Left ventricle myocardium inferior (tissue), 1 donor: ENCODE measurements around the gene VASP. TPM values are rescaled to one million over a fixed set of nuclear protein-coding genes. Genes with fewer than 3 reads are reported as not detected.

Experiments used
- DNase-seq: peaks from one replicate; pipeline ENCODE4 v3.0.0-alpha.2; 2020
- H3K27ac ChIP-seq: fragments of 200-600 bp; replicated peaks from 2 replicates; pipeline ENCODE4 v1.8.0; 2021
- H3K27me3 ChIP-seq: fragments of 200-600 bp; 2 replicates; pipeline ENCODE4 v1.8.0; 2021; ENCODE audit warnings: low read depth
- H3K36me3 ChIP-seq: fragments of 200-600 bp; 2 replicates; pipeline ENCODE4 v1.8.0; 2021
- H3K4me1 ChIP-seq: fragments of 200-600 bp; 2 replicates; pipeline ENCODE4 v1.8.0; 2021
- H3K4me3 ChIP-seq: fragments of 200-600 bp; 2 replicates; pipeline ENCODE4 v1.8.0; 2021; ENCODE audit warnings: mild to moderate bottlenecking, moderate library complexity
- H3K9me3 ChIP-seq: fragments of 200-600 bp; replicated peaks from 2 replicates; pipeline ENCODE4 v1.8.0; 2021
- intact Hi-C: fragments of 100-400 bp; cut with micrococcal nuclease; formaldehyde crosslinking; loops from one replicate; pipeline ENCODE4 v1.11.0; 2022
- total RNA-seq: library from RNA; stranded (reverse); fragmentation: NEBNext Ultra II Directional; extraction: Animal tissue kit (Norgen Biotek cat#: 25700); gene quantifications from one replicate; pipeline ENCODE4 v1.2.1, GENCODE V29; 2021
- TF ChIP-seq, protein P1 (sequence below): fragments of 200-600 bp; IDR thresholded peaks from 2 replicates; pipeline ENCODE4 v1.8.0; 2021; ENCODE audit warnings: antibody characterized with exemption, mild to moderate bottlenecking, borderline replicate concordance
- donor health status: DM: no; HTN: yes; CAD: no; lungs with severe emphysema.

VASP gene
- total RNA-seq, 1 donor from 2014 or later: 32.8 TPM

DNA sequence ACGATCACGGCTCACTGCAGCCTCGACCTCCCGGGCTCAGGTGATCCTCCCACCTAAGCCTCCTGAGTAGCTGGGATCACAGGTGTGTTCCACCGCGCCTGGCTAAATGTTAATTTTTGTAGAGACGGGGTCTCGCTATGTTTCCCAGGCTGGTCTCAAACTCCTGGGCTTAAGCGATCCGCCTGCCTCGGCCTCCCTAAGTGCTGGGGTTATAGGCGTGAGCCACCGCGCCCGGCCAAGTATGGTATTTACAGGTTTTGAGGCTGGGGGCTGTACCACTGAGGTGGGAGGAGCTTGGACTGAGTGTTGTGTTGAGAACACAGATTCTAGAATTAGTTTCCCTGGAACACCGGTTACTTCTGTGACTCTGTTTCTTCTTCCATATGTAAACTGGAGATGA is 9.5 kb upstream of the VASP start:
- H3K9me3 ChIP-seq: no peaks in the 10 kb centered on the region
- H3K27ac ChIP-seq: no peak overlapping the region
- peaks cover 46% of the 10 kb centered on the region for H3K27me3 ChIP-seq
- no peak for DNase-seq
- H3K4me1 ChIP-seq: peaks cover 44% of the 10 kb centered on the region
- intact Hi-C loops: no loop called here
- H3K4me3 ChIP-seq: no peak overlapping the region
- no peaks in the 10 kb centered on the region for H3K36me3 ChIP-seq
- TF ChIP-seq, protein P1, sequence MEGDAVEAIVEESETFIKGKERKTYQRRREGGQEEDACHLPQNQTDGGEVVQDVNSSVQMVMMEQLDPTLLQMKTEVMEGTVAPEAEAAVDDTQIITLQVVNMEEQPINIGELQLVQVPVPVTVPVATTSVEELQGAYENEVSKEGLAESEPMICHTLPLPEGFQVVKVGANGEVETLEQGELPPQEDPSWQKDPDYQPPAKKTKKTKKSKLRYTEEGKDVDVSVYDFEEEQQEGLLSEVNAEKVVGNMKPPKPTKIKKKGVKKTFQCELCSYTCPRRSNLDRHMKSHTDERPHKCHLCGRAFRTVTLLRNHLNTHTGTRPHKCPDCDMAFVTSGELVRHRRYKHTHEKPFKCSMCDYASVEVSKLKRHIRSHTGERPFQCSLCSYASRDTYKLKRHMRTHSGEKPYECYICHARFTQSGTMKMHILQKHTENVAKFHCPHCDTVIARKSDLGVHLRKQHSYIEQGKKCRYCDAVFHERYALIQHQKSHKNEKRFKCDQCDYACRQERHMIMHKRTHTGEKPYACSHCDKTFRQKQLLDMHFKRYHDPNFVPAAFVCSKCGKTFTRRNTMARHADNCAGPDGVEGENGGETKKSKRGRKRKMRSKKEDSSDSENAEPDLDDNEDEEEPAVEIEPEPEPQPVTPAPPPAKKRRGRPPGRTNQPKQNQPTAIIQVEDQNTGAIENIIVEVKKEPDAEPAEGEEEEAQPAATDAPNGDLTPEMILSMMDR: no peak

DNA sequence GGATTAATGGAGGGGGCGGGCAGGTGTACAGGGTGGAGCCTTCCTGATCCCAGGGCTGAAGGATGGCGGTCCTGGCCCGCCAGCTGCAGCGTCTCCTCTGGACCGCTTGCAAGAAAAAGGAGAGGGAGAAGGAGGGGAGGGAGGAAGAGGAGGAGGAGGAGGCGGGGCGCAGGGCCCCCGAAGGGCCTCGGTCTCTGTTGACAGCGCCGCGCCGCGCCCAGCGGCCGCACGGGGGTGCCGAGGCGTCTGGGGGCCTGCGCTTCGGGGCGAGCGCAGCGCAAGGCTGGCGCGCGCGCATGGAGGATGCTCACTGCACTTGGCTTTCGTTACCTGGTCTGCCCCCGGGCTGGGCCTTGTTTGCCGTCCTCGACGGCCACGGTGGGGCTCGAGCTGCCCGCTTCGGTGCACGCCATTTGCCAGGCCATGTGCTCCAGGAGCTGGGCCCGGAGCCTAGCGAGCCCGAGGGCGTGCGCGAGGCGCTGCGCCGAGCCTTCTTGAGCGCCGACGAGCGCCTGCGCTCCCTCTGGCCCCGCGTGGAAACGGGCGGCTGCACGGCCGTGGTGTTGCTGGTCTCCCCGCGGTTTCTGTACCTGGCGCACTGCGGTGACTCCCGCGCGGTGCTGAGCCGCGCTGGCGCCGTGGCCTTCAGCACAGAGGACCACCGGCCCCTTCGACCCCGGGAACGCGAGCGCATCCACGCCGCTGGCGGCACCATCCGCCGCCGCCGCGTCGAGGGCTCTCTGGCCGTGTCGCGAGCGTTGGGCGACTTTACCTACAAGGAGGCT is 8.7 kb upstream of the VASP start, which contains the start of gene PPM1N:
Gene PPM1N (plus strand): TSS at position 33 of the 785 bp plus-strand sequence. CDS start 30 bp downstream, at position 63.
- intact Hi-C loops: no loop called here
- H3K36me3 ChIP-seq: no peaks in the 10 kb centered on the region
- H3K27ac ChIP-seq: peak within 1 kb of the TSS; percentile 24
- H3K9me3 ChIP-seq: no peaks in the 10 kb centered on the region
- peaks cover 37% of the 10 kb centered on the region for H3K4me1 ChIP-seq
- no peak for DNase-seq
- peak within 1 kb of the TSS; percentile 87 for H3K4me3 ChIP-seq
- H3K27me3 ChIP-seq: peaks cover 46% of the 10 kb centered on the region
- TF ChIP-seq, protein P1: no peak

DNA sequence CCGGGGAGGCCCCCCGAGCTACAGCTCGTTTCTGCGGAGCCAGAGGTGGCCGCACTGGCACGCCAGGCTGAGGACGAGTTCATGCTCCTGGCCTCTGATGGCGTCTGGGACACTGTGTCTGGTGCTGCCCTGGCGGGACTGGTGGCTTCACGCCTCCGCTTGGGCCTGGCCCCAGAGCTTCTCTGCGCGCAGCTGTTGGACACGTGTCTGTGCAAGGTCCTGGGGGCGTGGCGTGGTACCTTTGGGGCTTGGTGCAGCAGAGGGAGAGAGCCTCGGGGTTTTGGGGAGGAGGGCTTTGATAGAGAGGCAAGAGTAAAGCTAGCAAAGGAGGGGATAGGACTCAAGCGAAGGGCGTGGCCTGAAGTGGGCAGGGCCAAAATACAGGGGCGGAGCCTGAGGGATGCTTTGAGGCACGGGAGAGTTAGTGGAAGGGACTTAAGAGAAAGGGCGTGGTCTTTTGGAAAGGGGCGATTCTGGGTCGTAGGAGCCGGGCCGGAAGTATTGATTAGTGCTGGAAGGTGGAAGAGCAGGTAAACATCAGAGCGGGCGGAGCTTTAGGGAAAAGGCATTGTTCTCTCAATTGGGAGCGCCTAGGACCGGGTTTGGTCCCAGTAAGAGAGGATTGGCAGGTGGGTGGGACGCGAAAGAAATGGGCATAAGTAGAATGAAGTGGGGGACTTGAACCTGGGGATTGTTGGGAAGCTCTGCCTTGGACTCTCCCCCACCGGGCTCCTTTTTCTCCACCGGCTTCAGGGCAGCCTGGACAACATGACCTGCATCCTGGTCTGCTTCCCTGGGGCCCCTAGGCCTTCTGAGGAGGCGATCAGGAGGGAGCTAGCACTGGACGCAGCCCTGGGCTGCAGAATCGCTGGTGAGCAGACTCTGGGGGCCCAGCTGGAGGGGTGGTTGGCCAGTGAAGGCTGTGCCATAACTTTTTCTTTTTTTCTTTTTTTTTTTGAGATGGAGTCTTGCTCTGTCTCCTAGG is 7.8 kb upstream of the VASP start:
- H3K4me1 ChIP-seq: peaks cover 33% of the 10 kb centered on the region
- H3K36me3 ChIP-seq: no peaks in the 10 kb centered on the region
- DNase-seq: no peak
- H3K4me3 ChIP-seq: peak overlapping the region; percentile 38
- H3K27ac ChIP-seq: no peak overlapping the region
- H3K27me3 ChIP-seq: peaks cover 46% of the 10 kb centered on the region
- intact Hi-C loops: no loop called here
- TF ChIP-seq, protein P1: no peak
- H3K9me3 ChIP-seq: no peaks in the 10 kb centered on the region

DNA sequence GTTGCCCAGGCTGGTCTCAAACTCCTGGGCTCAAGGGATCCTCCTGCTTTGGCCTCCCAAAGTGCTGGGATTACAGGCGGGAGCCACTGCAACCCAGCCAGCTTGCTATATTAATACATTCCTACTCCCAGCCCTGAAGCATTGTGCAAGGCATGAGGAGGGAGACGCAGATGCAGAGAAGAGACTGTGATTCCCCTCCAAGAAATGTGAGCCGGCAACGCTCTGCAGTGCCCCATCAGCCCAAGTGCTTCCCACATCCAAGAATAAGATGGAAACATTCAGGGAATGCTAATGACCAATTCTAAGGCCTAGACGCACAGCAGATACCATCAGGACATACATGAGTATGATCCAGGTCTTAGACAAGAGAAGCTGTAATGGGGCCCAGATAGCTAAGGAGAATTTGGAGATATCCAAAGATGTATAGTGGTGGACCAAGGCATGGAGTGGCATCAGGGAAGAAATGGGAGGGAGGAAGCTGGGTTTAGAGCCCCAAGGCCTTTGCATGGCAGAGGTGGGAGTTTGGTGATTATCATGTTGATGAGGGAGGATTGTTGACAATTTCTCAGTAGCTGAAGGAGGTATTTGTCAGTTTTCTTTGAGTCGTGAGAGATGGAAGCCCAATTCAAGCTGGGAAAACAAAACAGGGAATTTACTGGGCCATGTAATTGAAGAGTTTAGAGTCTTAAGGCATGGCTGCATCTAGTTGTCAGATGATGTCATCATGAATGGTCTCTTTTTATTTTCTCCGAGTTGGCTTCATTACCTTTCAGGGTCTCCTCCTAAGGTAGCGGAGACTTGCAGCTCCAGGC is 6.2 kb upstream of the VASP start:
- H3K27me3 ChIP-seq: peaks cover 46% of the 10 kb centered on the region
- H3K9me3 ChIP-seq: no peaks in the 10 kb centered on the region
- peaks cover 32% of the 10 kb centered on the region for H3K4me1 ChIP-seq
- TF ChIP-seq, protein P1: no peak
- no peak for DNase-seq
- no peak overlapping the region for H3K4me3 ChIP-seq
- H3K36me3 ChIP-seq: no peaks in the 10 kb centered on the region
- no peak overlapping the region for H3K27ac ChIP-seq
- intact Hi-C loops: no loop called here

DNA sequence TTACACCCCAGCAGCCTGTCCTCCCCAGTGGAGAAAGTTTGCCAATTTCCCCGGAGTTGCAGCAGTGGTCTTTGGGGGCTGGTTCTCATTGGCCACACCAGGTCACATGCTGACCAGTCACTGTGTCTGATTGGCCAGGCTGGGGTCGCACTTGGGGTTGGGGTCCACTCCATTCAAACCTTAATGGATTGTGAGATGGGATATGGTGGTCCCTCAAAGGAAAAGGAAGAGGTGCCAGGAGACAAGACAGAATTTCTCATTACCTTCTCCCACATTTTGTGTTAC is 5.6 kb upstream of the VASP start:
- no peak overlapping the region for H3K4me3 ChIP-seq
- H3K9me3 ChIP-seq: no peaks in the 10 kb centered on the region
- H3K36me3 ChIP-seq: no peaks in the 10 kb centered on the region
- H3K4me1 ChIP-seq: peaks cover 32% of the 10 kb centered on the region
- TF ChIP-seq, protein P1: no peak
- no peak overlapping the region for H3K27ac ChIP-seq
- intact Hi-C loops: no loop called here
- H3K27me3 ChIP-seq: peaks cover 46% of the 10 kb centered on the region
- no peak for DNase-seq
